Activated B cell treated with CpG ODN at 0.5 μM for 24 hours (primary cell): ENCODE data around the gene TNPO2. TPM values are rescaled to one million over a fixed set of nuclear protein-coding genes. Genes with fewer than 3 reads are reported as not detected.

Experiments
- ATAC-seq: fragments of 200-7000 bp; cut with Tn5 transposase; one replicate; pipeline ENCODE4 v1.10.0; 2021; ENCODE audit warnings: low read depth, mild to moderate bottlenecking, moderate library complexity
- CTCF ChIA-PET: fragments of 350-600 bp; sonication (Branson Sonifier 250); formaldehyde crosslinking; loops from one replicate; lab custom pipeline; 2021; ENCODE audit warnings: antibody characterized with exemption; lab: Charles Lee
- POLR2A ChIA-PET: fragments of 350-600 bp; sonication (Branson Sonifier 250); formaldehyde crosslinking; loops from one replicate; lab custom pipeline; 2021; ENCODE audit warnings: antibody characterized with exemption; lab: Charles Lee
- DNase-seq: peaks from one replicate; pipeline ENCODE4 v3.0.0; 2022
- H3K27ac Mint-ChIP-seq: one replicate; pipeline ENCODE4 v1.8.0; 2020; ENCODE audit warnings: mixed read lengths
- H3K27me3 Mint-ChIP-seq: one replicate; pipeline ENCODE4 v1.8.0; 2021; ENCODE audit warnings: mixed read lengths
- H3K36me3 Mint-ChIP-seq: one replicate; pipeline ENCODE4 v1.8.0; 2021; ENCODE audit warnings: low read depth, mixed read lengths
- H3K4me1 Mint-ChIP-seq: one replicate; pipeline ENCODE4 v1.8.0; 2021; ENCODE audit warnings: mixed read lengths
- H3K4me3 Mint-ChIP-seq: one replicate; pipeline ENCODE4 v1.8.0; 2020; ENCODE audit warnings: mild to moderate bottlenecking, mixed read lengths
- H3K9me3 Mint-ChIP-seq: one replicate; pipeline ENCODE4 v1.8.0; 2020; ENCODE audit warnings: mixed read lengths
- CTCF ChIP-seq: fragments of 200-600 bp; IDR thresholded peaks from one replicate; pipeline ENCODE4 v1.8.0; 2022; ENCODE audit warnings: antibody characterized with exemption, mild to moderate bottlenecking
- intact Hi-C: fragments of 100-400 bp; cut with micrococcal nuclease; formaldehyde crosslinking; loops from one replicate; pipeline ENCODE4 v1.15.1; 2024
- total RNA-seq: library from RNA; stranded (reverse); gene quantifications from 2 replicates; pipeline ENCODE4 v1.2.3, GENCODE V29; 2022

Gene TNPO2
- total RNA-seq, 1 donor from 2014 or later, result 91.5 TPM

- CTCF ChIA-PET, result interaction anchor here (0.8 to 13.6 kb wide), 10 partner anchors 17 to 334 kb away, joined by 3 to 280 read pairs (median 6); partner anchors contain the start of genes FBXW9, JUNB and RNASEH2A
- peaks cover 10% of the 10 kb centered on the region for H3K4me1 Mint-ChIP-seq
- H3K27ac Mint-ChIP-seq, result no peak overlapping the region
- peaks cover 15% of the 10 kb centered on the region for H3K27me3 Mint-ChIP-seq
- TF ChIP-seq CTCF, result no peak
- intact Hi-C loops, result loop anchor here (1.0 kb wide), 2 partner anchors 37 to 88 kb away; no protein-coding TSS in a partner anchor
- ATAC-seq (no peak), DNase-seq (no peak)
- H3K9me3 Mint-ChIP-seq, result no peaks in the 10 kb centered on the region
- POLR2A ChIA-PET, result interaction anchor here (0.7 to 1.5 kb wide), 5 partner anchors 23 to 52 kb away, joined by 3 to 10 read pairs (median 4); partner anchors contain the start of gene GET3
- no peak overlapping the region for H3K4me3 Mint-ChIP-seq
- H3K36me3 Mint-ChIP-seq, result no peaks in the 10 kb centered on the region
Measured at GRCh38 chr19:12759686-12760085, 36.0 kb upstream of the TNPO2 start.

- DNase-seq, result peak; percentile 69
- peak; percentile 70 for TF ChIP-seq CTCF
- ChIA-PET CTCF (interaction anchor here (0.7 to 13.6 kb wide), 16 partner anchors 8 to 90 kb away, joined by 3 to 280 read pairs (median 4); partner anchors contain the start of genes JUNB and TRIR), POLR2A (interaction anchor here (0.5 to 1.4 kb wide), 7 partner anchors 16 to 137 kb away, joined by 3 to 6 read pairs (median 4); partner anchors contain the start of gene TRIR)
- Mint-ChIP-seq H3K9me3 (no peaks in the 10 kb centered on the region), H3K27me3 (peaks cover 22% of the 10 kb centered on the region), H3K36me3 (no peaks in the 10 kb centered on the region), H3K27ac (no peak overlapping the region), H3K4me1 (peaks cover 10% of the 10 kb centered on the region), H3K4me3 (no peak overlapping the region)
- peak; percentile 75 for ATAC-seq
- intact Hi-C loops, result loop anchor here (1.0 kb wide), 2 partner anchors 40 to 193 kb away; no protein-coding TSS in a partner anchor
Measured at GRCh38 chr19:12757544-12758274, 34.0 kb upstream of the TNPO2 start.

- H3K27me3 Mint-ChIP-seq, result peaks cover 27% of the 10 kb centered on the region
- H3K36me3 Mint-ChIP-seq, result no peaks in the 10 kb centered on the region
- no peak overlapping the region for H3K4me3 Mint-ChIP-seq
- ATAC-seq, result no peak
- no peaks in the 10 kb centered on the region for H3K9me3 Mint-ChIP-seq
- intact Hi-C loops, result no loop called here
- ChIA-PET POLR2A (interaction anchor here (0.6 kb wide), 1 partner anchor 41 kb away, joined by 5 read pairs; no protein-coding TSS in a partner anchor), CTCF (interaction anchor here (0.9 to 1.0 kb wide), 2 partner anchors 22 to 29 kb away, joined by 3 read pairs; partner anchors contain the start of gene TRIR)
- H3K4me1 Mint-ChIP-seq, result peaks cover 10% of the 10 kb centered on the region
- TF ChIP-seq CTCF, result no peak
- DNase-seq, result no peak
- H3K27ac Mint-ChIP-seq, result no peak overlapping the region
Measured at GRCh38 chr19:12756150-12756883, 32.6 kb upstream of the TNPO2 start.

- DNase-seq (no peak), ATAC-seq (no peak)
- no peak for TF ChIP-seq CTCF
- ChIA-PET POLR2A (no interaction called here), CTCF (interaction anchor here (0.7 to 1.3 kb wide), 2 partner anchors 38 to 40 kb away, joined by 4 read pairs; no protein-coding TSS in a partner anchor)
- H3K4me1 Mint-ChIP-seq, result peaks cover 10% of the 10 kb centered on the region
- no peak overlapping the region for H3K27ac Mint-ChIP-seq
- H3K27me3 Mint-ChIP-seq, result peaks cover 30% of the 10 kb centered on the region
- H3K36me3 Mint-ChIP-seq, result no peaks in the 10 kb centered on the region
- intact Hi-C loops, result no loop called here
- H3K9me3 Mint-ChIP-seq, result no peaks in the 10 kb centered on the region
- H3K4me3 Mint-ChIP-seq, result no peak overlapping the region
Measured at GRCh38 chr19:12754465-12755196, 30.9 kb upstream of the TNPO2 start.
